OCI-LY1 (cell line): ENCODE data around the gene SYNM.

Source experiments
- H2AFZ ChIP-seq: fragments of 200-600 bp; sonication (generic), shearing (Covaris generic); 2 replicates; pipeline ENCODE4 v1.6.0; 2014; ENCODE audit warnings: antibody characterized with exemption, mild to moderate bottlenecking, low read length
- H3F3A ChIP-seq: fragments of 200-600 bp; sonication (generic), shearing (Covaris generic); 2 replicates; pipeline ENCODE4 v1.6.0; 2014; ENCODE audit warnings: mild to moderate bottlenecking, antibody characterized with exemption, low read length, moderate library complexity; ENCODE audit not compliant: insufficient read depth
- H3K27ac ChIP-seq: fragments of 200-600 bp; sonication (generic); 2 replicates; pipeline ENCODE4 v1.5.1; 2014; ENCODE audit warnings: low read length, mixed run types, mild to moderate bottlenecking, low read depth; ENCODE audit not compliant: poor library complexity, severe bottlenecking
- H3K27me3 ChIP-seq: fragments of 200-600 bp; sonication (generic); 2 replicates; pipeline ENCODE4 v1.6.0; 2014; ENCODE audit warnings: antibody characterized with exemption, mild to moderate bottlenecking, low read length, moderate library complexity; ENCODE audit not compliant: insufficient read depth
- H3K36me3 ChIP-seq: fragments of 200-600 bp; sonication (generic); 2 replicates; pipeline ENCODE4 v1.6.1; 2014; ENCODE audit warnings: mild to moderate bottlenecking, antibody characterized with exemption, low read length, moderate library complexity, mixed read lengths; ENCODE audit not compliant: insufficient read depth
- H3K4me1 ChIP-seq: fragments of 200-600 bp; sonication (generic); 2 replicates; pipeline ENCODE4 v1.5.1; 2014; ENCODE audit warnings: mild to moderate bottlenecking, low read length, moderate library complexity; ENCODE audit not compliant: insufficient read depth, severe bottlenecking
- H3K4me2 ChIP-seq: fragments of 200-600 bp; sonication (generic), shearing (Covaris generic); 2 replicates; pipeline ENCODE4 v1.6.1; 2014; ENCODE audit warnings: low read length
- H3K4me3 ChIP-seq: fragments of 200-600 bp; sonication (generic); 2 replicates; pipeline ENCODE4 v1.5.1; 2014; ENCODE audit warnings: low read length, low read depth, mild to moderate bottlenecking, mixed read lengths; ENCODE audit not compliant: poor library complexity, severe bottlenecking
- H3K79me2 ChIP-seq: fragments of 200-600 bp; shearing (Covaris generic); 2 replicates; pipeline ENCODE4 v1.6.1; 2016; ENCODE audit warnings: mixed run types, low read length, mixed read lengths; ENCODE audit not compliant: insufficient read depth
- H3K9ac ChIP-seq: fragments of 200-600 bp; sonication (generic), shearing (Covaris generic); 2 replicates; pipeline ENCODE4 v1.6.1; 2014; ENCODE audit warnings: mild to moderate bottlenecking, low read length, mixed read lengths
- H3K9me2 ChIP-seq: fragments of 200-600 bp; sonication (generic), shearing (Covaris generic); 2 replicates; pipeline ENCODE4 v1.6.1; 2014; ENCODE audit warnings: low read depth, mild to moderate bottlenecking, low read length, mixed read lengths
- H3K9me3 ChIP-seq: fragments of 200-600 bp; shearing (Covaris generic); 2 replicates; pipeline ENCODE4 v1.6.1; 2014; ENCODE audit warnings: low read length, mixed read lengths
- H4K20me1 ChIP-seq: fragments of 200-600 bp; sonication (generic), shearing (Covaris generic); 2 replicates; pipeline ENCODE4 v1.6.0; 2016; ENCODE audit warnings: mild to moderate bottlenecking, low read length; ENCODE audit not compliant: insufficient read depth
- CTCF ChIP-seq: fragments of 200-600 bp; sonication (generic), shearing (Covaris generic); IDR thresholded peaks from 2 replicates; pipeline ENCODE4 v1.5.1; 2017; ENCODE audit warnings: mild to moderate bottlenecking, antibody characterized with exemption, low read length, moderate library complexity, mixed read lengths
- EZH2 ChIP-seq: fragments of 200-600 bp; sonication (generic), shearing (Covaris generic); IDR thresholded peaks from 2 replicates; pipeline ENCODE4 v1.8.0; 2017; ENCODE audit warnings: borderline replicate concordance, mixed run types, mild to moderate bottlenecking, antibody characterized with exemption, low read length, moderate library complexity, mixed read lengths

The SYNM gene

GRCh38 chr15:99172989-99173388 is 68.1 kb downstream of the SYNM start:
- no peak overlapping the region for H3K27ac ChIP-seq
- no peaks in the 10 kb centered on the region for H3K27me3 ChIP-seq
- H3K9me3 ChIP-seq = no peaks in the 10 kb centered on the region
- H2AFZ ChIP-seq = no peak overlapping the region
- no peak for TF ChIP-seq EZH2
- TF ChIP-seq CTCF = no peak
- H4K20me1 ChIP-seq = no peaks in the 10 kb centered on the region
- H3F3A ChIP-seq = no peaks in the 10 kb centered on the region
- H3K79me2 ChIP-seq = no peaks in the 10 kb centered on the region
- H3K36me3 ChIP-seq = no peaks in the 10 kb centered on the region
- H3K9ac ChIP-seq = no peak overlapping the region
- no peak overlapping the region for H3K4me2 ChIP-seq
- H3K9me2 ChIP-seq = no peaks in the 10 kb centered on the region
- H3K4me1 ChIP-seq = no peaks in the 10 kb centered on the region
- H3K4me3 ChIP-seq = no peak overlapping the region

GRCh38 chr15:99174567-99175395 is 69.9 kb downstream of the SYNM start:
- Histone ChIP-seq H3F3A (no peaks in the 10 kb centered on the region), H3K4me1 (no peaks in the 10 kb centered on the region), H3K9me2 (no peaks in the 10 kb centered on the region), H3K79me2 (no peaks in the 10 kb centered on the region), H3K4me3 (no peak overlapping the region), H3K4me2 (no peak overlapping the region), H3K9ac (no peak overlapping the region), H2AFZ (no peak overlapping the region), H3K36me3 (no peaks in the 10 kb centered on the region), H3K9me3 (no peaks in the 10 kb centered on the region), H3K27me3 (no peaks in the 10 kb centered on the region), H4K20me1 (no peaks in the 10 kb centered on the region), H3K27ac (no peak overlapping the region)
- no peak for TF ChIP-seq CTCF
- no peak for TF ChIP-seq EZH2

- H3F3A ChIP-seq = no peaks in the 10 kb centered on the region
- no peaks in the 10 kb centered on the region for H3K27me3 ChIP-seq
- no peak overlapping the region for H3K27ac ChIP-seq
- H4K20me1 ChIP-seq = no peaks in the 10 kb centered on the region
- TF ChIP-seq CTCF = no peak
- TF ChIP-seq EZH2 = no peak
- H3K9me2 ChIP-seq = no peaks in the 10 kb centered on the region
- no peaks in the 10 kb centered on the region for H3K4me1 ChIP-seq
- no peak overlapping the region for H2AFZ ChIP-seq
- H3K79me2 ChIP-seq = no peaks in the 10 kb centered on the region
- H3K4me3 ChIP-seq = no peak overlapping the region
- no peak overlapping the region for H3K4me2 ChIP-seq
- H3K9ac ChIP-seq = no peak overlapping the region
- no peaks in the 10 kb centered on the region for H3K36me3 ChIP-seq
- no peaks in the 10 kb centered on the region for H3K9me3 ChIP-seq
Measured at GRCh38 chr15:99176757-99177156, 71.9 kb downstream of the SYNM start.
